HG03108 (cell line): ENCODE measurements around the gene RNF13.
"Not testable (repeated sequence)": the region's sequence is repeated elsewhere in the genome, so short reads cannot be mapped to it uniquely, and the experiment has no call there.

Experiments
- ATAC-seq: cut with Tn5 transposase; IDR thresholded peaks from one replicate; pipeline ENCODE4 v1.9.1; 2021; ENCODE audit warnings: moderate library complexity; ENCODE audit not compliant: unreplicated experiment

RNF13 gene

DNA sequence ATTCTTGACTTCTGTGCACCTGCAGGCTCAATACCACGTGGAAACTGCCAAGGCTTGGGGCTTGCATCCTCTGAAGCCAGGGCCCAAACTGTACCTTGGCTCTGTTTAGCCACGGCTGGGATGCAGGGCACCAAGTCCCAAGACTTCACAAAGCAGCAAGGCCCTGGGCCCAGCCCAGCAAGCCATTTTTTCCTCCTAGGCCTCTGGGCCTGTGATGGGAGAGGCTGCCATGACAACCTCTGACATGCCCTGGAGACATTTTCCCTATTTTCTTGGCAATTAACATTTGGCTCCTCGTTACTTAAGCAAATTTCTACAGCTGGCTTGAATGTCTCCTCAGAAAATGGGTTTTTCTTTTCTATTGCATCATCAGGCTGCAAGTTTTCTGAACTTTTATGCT, 25.5 kb downstream of the RNF13 start:
- ATAC-seq = not testable (repeated sequence)

GRCh38 chr3:149839469-149839868, 26.5 kb downstream of the RNF13 start:
- ATAC-seq = not testable (repeated sequence)

DNA sequence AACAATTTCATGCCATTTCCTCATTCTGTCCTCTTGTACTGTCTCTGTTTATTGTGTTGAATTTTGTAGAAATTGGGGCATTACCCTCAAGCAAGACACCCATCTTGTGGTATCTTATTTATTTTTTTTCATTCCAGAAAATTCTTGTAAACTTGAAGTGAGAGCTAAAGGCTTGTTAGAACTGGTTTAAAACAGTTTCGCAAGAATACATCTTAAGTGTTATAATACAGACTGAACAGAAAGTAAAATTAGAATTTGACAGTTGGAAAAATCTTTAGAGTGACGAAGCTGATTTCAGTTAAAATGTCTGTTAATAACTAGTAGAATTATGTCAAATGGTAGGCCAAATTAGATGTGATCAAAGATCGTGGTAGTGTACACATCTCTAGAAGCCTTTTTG, 26.9 kb downstream of the RNF13 start:
- ATAC-seq = no peak

DNA sequence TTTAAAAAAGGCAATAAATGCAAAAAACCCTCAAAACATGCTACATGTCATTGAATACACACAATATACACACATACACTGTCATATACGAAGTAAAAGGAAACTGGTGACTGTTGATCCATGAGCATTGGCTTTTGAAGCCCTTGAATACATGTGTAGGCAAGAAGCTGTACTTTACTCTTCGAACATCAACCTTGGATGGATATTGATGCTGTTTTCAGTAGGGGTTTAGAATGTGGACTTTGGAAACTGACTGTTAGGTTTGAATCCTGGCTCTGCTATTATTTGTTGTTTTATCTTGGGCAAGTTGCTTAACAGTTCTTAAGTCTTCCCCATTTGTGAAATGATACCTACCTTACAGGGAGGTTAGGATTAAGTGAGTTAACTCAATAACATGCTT, 30.5 kb downstream of the RNF13 start:
- no peak for ATAC-seq

GRCh38 chr3:149844091-149844490, 31.1 kb downstream of the RNF13 start:
- ATAC-seq = no peak

GRCh38 chr3:149845570-149846244, 32.7 kb downstream of the RNF13 start:
- ATAC-seq = no peak

DNA sequence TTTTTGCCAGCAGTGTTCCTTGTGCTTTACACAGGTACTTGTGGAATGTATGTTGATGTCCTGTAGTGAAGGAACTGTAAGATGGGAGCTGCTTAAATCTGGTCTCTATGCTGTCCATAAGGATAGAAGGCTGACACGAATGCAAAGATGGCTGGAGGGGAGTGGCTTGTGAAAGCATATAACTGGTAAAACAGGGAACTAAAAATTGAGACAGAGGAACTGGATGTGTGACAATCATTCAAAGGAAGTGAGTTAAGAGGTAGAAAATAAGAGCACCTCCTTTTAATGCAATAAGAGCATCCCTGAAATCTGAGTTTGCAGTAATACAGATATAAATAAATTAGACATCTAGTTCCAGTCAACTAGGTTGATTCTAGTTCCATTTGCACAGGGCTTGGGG, 35.2 kb downstream of the RNF13 start:
- ATAC-seq = no peak

DNA sequence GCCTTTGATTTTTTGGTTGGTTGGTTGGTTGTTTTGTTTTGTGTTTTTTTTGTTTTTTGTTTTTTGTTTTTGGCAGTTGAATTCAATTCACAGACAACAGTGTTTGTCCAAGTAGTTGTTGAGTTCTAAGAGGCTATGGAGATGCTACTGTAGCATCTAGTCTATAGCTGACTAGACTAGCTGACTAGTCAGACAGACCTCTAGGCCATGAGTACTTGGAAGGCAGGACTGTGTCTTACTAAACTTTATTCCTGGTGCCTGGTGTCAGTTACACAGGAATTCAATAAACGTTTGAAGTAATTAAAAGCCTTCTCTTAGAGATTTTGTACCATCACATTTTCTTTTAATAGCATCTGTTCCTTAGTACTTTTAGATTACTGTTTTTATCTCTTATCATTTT, 35.7 kb downstream of the RNF13 start:
- no peak for ATAC-seq

GRCh38 chr3:149850787-149851584, 38.0 kb downstream of the RNF13 start:
- no peak for ATAC-seq

DNA sequence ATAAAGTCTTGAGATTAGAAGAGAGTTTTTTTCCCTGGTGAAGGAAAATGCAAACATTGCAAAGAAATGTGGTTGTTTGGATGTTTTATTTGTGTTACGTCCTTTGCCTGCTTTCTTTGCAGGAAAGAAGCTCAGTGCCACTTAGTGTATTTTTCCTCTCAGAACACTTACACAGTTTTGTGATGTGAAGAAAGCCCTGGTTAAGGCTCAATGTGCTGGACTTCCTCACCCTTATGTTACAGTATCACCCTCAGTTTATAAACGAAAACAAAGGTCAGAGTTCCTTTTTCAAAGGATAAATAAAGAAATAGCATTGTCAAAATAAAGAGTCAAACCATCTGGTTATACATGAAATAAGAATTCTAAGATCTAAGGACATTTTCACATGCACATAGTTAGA, 45.9 kb downstream of the RNF13 start:
- ATAC-seq = no peak

GRCh38 chr3:149860881-149861280, 47.9 kb downstream of the RNF13 start:
- ATAC-seq = no peak

DNA sequence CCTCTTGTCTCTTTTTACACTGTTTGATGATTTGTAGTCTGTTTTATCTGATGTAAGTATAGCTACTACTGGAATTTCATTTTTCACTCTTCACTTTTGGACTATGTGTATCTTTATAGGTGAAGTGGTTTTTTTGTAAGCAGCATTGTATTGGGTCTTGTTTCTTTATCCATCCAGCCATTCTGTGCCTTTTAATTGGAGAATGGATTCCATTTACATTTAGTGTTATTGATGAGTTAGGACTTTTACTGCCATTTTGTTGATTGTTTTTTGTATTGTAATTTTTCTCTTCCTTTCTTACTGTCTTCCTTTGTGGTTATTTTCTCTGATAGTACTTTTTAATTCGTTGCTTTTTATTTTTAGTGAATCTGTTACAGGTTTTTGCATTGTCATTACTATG, 54.5 kb downstream of the RNF13 start:
- ATAC-seq = no peak

DNA sequence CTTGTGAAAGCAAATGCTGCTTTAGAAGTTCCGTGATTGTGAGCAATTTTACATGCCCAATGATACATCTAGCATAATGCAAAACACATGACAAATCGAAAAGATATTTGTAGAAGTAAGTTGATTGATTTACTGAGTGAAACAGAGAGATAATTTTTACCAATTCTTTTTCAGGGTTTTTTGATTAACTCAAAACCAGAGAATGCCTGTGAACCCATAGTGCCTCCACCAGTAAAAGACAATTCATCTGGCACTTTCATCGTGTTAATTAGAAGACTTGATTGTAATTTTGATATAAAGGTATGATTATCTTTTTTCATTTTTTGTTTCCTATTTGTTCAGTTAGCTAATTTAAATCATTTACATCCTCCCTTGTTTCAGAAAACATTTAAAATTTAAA, 58.8 kb downstream of the RNF13 start:
- no peak for ATAC-seq

DNA sequence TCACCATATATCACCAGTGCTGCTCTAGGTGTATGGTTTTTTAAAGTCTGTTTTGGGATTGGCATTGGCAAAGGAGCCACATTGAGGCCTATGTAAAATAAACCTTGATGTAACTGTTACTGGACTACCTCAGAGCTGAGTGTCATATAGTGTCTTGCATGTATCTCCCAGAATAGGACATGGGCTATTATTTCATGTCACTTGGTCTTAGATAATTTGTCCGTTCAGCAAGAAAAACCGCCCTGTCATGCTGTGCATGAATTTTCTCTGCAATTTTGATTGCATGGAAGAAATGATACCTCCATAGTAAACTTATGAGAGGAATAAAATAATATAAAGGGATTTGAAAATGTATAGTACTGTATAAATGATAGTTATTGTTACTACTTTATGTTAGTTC, 59.6 kb downstream of the RNF13 start:
- no peak for ATAC-seq

DNA sequence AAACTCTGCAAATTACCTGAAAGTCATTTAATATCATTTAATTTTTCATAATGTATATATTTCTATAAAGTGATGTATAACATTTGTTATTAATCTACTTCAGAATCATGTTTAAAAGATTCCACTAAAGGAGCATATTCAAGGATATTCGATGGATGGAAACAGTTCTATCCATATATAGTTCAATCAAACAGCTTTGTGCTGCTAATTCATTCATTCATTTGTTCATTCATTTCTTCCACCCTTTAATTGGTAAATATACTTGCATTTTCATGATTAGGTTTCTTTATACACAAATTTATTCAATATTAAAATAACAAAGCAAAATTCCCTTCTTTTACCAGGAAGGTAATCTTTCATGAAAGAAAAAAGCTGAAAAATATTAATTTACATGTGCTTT, 64.7 kb downstream of the RNF13 start:
- no peak for ATAC-seq

DNA sequence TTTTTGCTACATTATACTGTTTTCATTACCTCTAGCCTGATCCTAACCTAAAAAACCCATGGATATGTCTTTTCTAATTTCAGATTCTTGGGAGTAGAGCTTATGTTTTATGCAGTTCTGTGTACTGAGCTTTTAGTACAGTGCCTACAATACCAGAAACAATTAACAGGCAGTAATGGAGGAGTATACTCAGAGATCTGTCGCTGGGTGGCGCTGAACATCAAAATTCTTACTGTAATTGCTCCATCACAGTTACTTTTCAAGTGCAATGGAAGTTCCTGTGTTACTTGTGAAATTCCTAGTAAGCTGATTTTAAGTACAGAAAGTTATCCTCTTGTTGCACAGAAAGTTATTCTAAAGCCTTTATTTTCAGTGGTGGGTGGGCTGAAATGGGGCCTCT, 66.9 kb downstream of the RNF13 start:
- no peak for ATAC-seq

GRCh38 chr3:149881879-149882278, 68.9 kb downstream of the RNF13 start:
- ATAC-seq = no peak

DNA sequence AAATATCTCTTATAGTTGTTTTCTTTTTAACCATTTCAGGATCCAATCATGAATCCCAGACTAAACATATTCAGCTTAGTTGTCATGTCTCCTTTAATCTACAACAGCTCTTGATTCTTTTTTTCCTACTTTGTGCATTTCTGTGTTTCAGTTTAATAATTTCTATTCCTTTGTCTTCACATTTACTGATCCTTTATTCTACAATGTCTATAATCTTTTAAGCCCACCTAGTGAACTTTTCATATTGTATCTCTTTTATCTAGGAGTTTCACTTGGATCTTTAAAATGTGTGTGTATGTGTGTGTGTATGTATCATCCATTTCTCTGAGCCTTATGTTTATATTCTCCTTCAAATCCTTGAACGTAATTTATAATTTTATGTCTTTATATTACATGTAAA, 70.1 kb downstream of the RNF13 start:
- no peak for ATAC-seq

GRCh38 chr3:149883860-149884259, 70.8 kb downstream of the RNF13 start:
- not testable (repeated sequence) for ATAC-seq

DNA sequence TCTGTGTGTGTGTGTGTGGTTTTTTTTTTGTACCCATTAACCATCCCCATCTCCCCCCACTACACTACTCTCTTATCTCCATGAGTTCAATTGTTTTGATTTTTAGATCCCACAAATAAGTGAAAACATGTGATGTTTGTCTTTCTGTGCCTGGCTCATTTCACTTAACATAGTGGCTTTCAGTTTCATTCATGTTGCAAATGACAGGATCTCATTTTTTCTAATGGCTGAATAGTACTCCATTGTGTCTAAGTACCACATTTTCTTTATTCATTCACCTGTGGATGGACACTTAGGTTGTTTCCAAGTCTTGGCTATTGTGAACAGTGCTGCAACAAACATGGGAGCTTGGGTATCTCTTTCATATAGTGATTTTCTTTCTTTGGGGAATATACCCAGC, 71.8 kb downstream of the RNF13 start:
- not testable (repeated sequence) for ATAC-seq

GRCh38 chr3:149886957-149887356, 73.9 kb downstream of the RNF13 start:
- no peak for ATAC-seq

DNA sequence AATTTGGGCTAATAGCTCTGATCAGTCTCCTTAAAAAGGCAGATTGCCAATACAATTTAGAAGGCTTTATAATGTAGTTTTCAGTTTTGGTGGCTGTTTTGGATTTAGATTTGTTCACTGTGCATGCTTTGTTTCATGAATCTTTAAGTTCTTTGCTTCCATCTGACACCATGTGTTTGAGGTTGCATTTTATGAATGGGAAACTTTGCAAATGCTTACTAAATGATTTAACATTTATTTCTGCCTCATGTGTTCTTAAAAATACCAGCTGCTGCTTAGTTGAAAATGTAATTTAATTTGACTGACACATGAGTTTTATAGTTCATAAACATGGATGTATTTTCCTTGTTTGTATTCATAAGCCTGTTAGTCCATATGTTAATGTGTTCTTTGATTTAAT, 78.6 kb downstream of the RNF13 start:
- no peak for ATAC-seq

GRCh38 chr3:149892371-149892770, 79.4 kb downstream of the RNF13 start:
- ATAC-seq = no peak
